ENCODE measurements around the gene TXNIP.

TXNIP gene

GRCh38 chr1:145952903-145953302, 43.5 kb downstream of the TXNIP start:
- no peak overlapping the region for H3K4me3 ChIP-seq (ENCODE audit: low read depth, low read length)
- no peak for TF ChIP-seq CTCF (IDR thresholded peaks at IDR 0.05; ENCODE audit: low read depth, low read length, missing control alignments)
- in situ Hi-C loops (cut with HindIII; ENCODE audit: low sequenced_read_pairs): no loop called here
- no peak for DNase-seq (ENCODE audit: low read depth)

GRCh38 chr1:145951526-145951925, 44.9 kb downstream of the TXNIP start:
- no peak overlapping the region for H3K4me3 ChIP-seq (ENCODE audit: low read depth, low read length)
- in situ Hi-C loops (cut with HindIII; ENCODE audit: low sequenced_read_pairs): no loop called here
- no peak for TF ChIP-seq CTCF (IDR thresholded peaks at IDR 0.05; ENCODE audit: low read depth, low read length, missing control alignments)

DNA sequence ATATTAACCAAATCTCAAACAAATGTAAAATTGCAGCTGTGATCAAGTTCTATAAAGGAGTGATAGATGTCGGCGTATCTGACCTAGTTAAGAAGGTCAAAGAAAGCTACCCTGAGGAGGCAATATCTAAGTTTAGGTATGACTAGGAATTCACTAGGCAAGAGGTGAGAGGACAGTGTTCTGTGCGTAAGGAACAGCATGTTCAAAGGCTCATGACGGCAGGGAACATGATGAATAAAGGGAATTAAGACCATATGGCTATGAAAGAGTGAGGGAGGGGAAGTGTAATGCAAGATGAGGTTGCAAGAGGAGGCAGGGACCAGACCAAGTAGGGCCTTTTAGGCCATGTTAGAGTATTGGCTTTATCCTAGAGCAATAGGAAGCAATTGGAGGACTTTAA, 47.2 kb downstream of the TXNIP start:
- H3K4me3 ChIP-seq (ENCODE audit: low read depth, low read length): no peak overlapping the region
- DNase-seq (ENCODE audit: low read depth): no peak
- no peak for TF ChIP-seq CTCF (IDR thresholded peaks at IDR 0.05; ENCODE audit: low read depth, low read length, missing control alignments)
- in situ Hi-C loops (cut with HindIII; ENCODE audit: low sequenced_read_pairs): no loop called here

More at GRCh38 chr1:145951526-145951925, 44.9 kb downstream of the TXNIP start:
- DNase-seq (ENCODE audit: low read depth): no peak

GRCh38 chr1:145947551-145947950, 48.8 kb downstream of the TXNIP start:
- no peak overlapping the region for H3K4me3 ChIP-seq (ENCODE audit: low read depth, low read length)
- DNase-seq (ENCODE audit: low read depth): no peak
- in situ Hi-C loops (cut with HindIII; ENCODE audit: low sequenced_read_pairs): no loop called here
- TF ChIP-seq CTCF (IDR thresholded peaks at IDR 0.05; ENCODE audit: low read depth, low read length, missing control alignments): no peak

DNA sequence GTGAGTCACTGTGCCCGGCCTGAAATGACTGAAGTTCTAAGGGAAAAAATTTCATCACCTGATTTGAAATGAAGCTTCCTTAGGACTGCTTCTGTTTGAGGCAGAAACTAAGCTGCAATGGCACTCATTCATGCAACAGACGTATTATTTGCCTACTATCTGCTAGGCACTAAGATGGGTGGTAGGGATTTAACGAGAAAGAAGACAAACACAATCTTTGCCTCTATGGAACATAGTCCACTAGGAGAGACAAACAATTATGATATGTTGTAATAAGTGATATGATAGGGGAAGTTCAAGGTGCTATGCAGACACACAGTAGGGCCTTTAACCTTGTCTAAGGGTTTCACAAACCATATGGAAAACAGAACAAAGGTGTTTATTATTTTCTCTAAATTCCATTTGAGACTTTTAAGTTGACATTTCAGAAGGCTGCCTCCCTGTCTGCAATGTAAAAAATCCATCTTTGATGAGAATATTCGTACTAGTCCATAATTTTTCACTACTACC, 49.8 kb downstream of the TXNIP start:
- in situ Hi-C loops (cut with HindIII; ENCODE audit: low sequenced_read_pairs): no loop called here
- TF ChIP-seq CTCF (IDR thresholded peaks at IDR 0.05; ENCODE audit: low read depth, low read length, missing control alignments): no peak
- H3K4me3 ChIP-seq (ENCODE audit: low read depth, low read length): no peak overlapping the region
- no peak for DNase-seq (ENCODE audit: low read depth)

DNA sequence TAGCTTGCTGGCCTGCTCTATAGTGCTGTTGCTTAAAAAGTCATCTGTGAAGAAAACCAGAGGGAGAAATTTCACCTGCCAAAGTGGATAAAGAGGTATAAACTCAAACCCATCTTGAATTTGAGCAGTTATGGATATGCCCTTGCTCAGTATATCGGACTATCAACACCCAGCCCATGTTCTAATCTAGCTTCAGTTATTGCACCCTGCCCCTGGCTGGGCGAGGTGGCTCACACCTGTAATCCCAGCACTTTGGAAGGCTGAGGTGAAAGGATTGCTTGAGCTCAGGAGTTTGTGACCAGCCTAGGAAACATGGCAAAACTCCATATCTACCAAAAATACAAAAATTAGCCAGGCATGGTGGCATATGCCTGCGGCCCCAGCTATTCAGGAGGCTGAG, 51.8 kb downstream of the TXNIP start:
- in situ Hi-C loops (cut with HindIII; ENCODE audit: low sequenced_read_pairs): no loop called here
- TF ChIP-seq CTCF (IDR thresholded peaks at IDR 0.05; ENCODE audit: low read depth, low read length, missing control alignments): no peak
- H3K4me3 ChIP-seq (ENCODE audit: low read depth, low read length): no peak overlapping the region
- no peak for DNase-seq (ENCODE audit: low read depth)

GRCh38 chr1:145942871-145943270, 53.5 kb downstream of the TXNIP start:
- in situ Hi-C loops (cut with HindIII; ENCODE audit: low sequenced_read_pairs): no loop called here
- no peak for TF ChIP-seq CTCF (IDR thresholded peaks at IDR 0.05; ENCODE audit: low read depth, low read length, missing control alignments)
- DNase-seq (ENCODE audit: low read depth): no peak
- no peak overlapping the region for H3K4me3 ChIP-seq (ENCODE audit: low read depth, low read length)

All from astrocyte of the cerebellum (primary cell).